OCI-LY1 (cell line): Measurements from ENCODE around the gene KLHL8.

Source experiments
- EZH2 ChIP-seq: fragments of 200-600 bp; sonication (generic), shearing (Covaris generic); IDR thresholded peaks from 2 replicates; pipeline ENCODE4 v1.8.0; 2017; ENCODE audit warnings: borderline replicate concordance, mixed run types, mild to moderate bottlenecking, antibody characterized with exemption, low read length, moderate library complexity, mixed read lengths
- TF ChIP-seq, protein P1 (sequence below): fragments of 200-600 bp; sonication (generic), shearing (Covaris generic); IDR thresholded peaks from 2 replicates; pipeline ENCODE4 v1.5.1; 2017; ENCODE audit warnings: mild to moderate bottlenecking, antibody characterized with exemption, low read length, moderate library complexity, mixed read lengths

DNA sequence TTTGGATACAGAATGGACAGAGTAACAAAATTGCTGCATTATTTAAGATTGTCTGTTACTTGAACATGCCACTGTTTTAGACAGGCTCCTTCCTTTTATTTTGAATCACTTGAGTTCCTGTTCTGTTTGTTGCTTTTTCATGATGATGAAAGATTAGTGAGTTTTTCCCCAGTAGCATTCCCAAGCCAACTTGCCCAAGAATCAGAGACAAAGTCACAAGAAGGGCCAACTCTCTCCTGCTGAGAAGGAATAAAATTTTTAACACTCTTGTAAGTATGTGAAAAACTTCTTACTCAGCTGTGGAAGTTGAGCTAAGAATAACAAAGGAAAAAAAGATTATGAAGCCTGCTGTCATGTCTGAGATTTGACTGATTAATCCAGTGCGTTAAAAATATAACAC, 104.2 kb downstream of the KLHL8 start:
- TF ChIP-seq, protein P1, sequence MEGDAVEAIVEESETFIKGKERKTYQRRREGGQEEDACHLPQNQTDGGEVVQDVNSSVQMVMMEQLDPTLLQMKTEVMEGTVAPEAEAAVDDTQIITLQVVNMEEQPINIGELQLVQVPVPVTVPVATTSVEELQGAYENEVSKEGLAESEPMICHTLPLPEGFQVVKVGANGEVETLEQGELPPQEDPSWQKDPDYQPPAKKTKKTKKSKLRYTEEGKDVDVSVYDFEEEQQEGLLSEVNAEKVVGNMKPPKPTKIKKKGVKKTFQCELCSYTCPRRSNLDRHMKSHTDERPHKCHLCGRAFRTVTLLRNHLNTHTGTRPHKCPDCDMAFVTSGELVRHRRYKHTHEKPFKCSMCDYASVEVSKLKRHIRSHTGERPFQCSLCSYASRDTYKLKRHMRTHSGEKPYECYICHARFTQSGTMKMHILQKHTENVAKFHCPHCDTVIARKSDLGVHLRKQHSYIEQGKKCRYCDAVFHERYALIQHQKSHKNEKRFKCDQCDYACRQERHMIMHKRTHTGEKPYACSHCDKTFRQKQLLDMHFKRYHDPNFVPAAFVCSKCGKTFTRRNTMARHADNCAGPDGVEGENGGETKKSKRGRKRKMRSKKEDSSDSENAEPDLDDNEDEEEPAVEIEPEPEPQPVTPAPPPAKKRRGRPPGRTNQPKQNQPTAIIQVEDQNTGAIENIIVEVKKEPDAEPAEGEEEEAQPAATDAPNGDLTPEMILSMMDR, result no peak
- no peak for TF ChIP-seq EZH2
